MM.1S (cell line): ENCODE measurements around the gene SENP8.

Experiments used
- DNase-seq: peaks from one replicate; pipeline ENCODE4 v3.0.0-alpha.2; 2015
- H2AFZ ChIP-seq: fragments of 300-600 bp; sonication (generic); 2 replicates; pipeline ENCODE4 v1.6.0; 2016; ENCODE audit warnings: antibody characterized with exemption, low read length
- H3F3A ChIP-seq: fragments of 300-600 bp; sonication (generic); 2 replicates; pipeline ENCODE4 v1.6.1; 2016; ENCODE audit warnings: mild to moderate bottlenecking, antibody characterized with exemption, low read length, moderate library complexity, mixed read lengths; ENCODE audit not compliant: insufficient read depth
- H3K27ac ChIP-seq: fragments of 300-600 bp; sonication (generic); 2 replicates; pipeline ENCODE4 v1.5.1; 2016; ENCODE audit warnings: mild to moderate bottlenecking, low read length
- H3K27me3 ChIP-seq: fragments of 300-600 bp; sonication (generic); replicated peaks from 2 replicates; pipeline ENCODE4 v1.6.0; 2016; ENCODE audit warnings: low read length; ENCODE audit not compliant: insufficient read depth
- H3K36me3 ChIP-seq: fragments of 300-600 bp; sonication (generic); replicated peaks from 2 replicates; pipeline ENCODE4 v1.6.1; 2016; ENCODE audit warnings: mild to moderate bottlenecking, low read length, mixed read lengths; ENCODE audit not compliant: insufficient read depth
- H3K4me1 ChIP-seq: fragments of 300-600 bp; sonication (generic); 2 replicates; pipeline ENCODE4 v1.6.1; 2016; ENCODE audit warnings: low read length, mixed read lengths
- H3K4me2 ChIP-seq: fragments of 300-600 bp; sonication (generic); 2 replicates; pipeline ENCODE4 v1.6.0; 2016; ENCODE audit warnings: low read depth, low read length
- H3K4me3 ChIP-seq: fragments of 300-600 bp; sonication (generic); 2 replicates; pipeline ENCODE4 v1.5.1; 2016; ENCODE audit warnings: low read length, mixed read lengths
- H3K79me2 ChIP-seq: fragments of 300-600 bp; sonication (generic); 2 replicates; pipeline ENCODE4 v1.6.1; 2016; ENCODE audit warnings: mixed run types, low read length, mixed read lengths
- H3K9ac ChIP-seq: fragments of 300-600 bp; sonication (generic); 2 replicates; pipeline ENCODE4 v1.6.1; 2016; ENCODE audit warnings: low read length, mixed read lengths
- H3K9me2 ChIP-seq: fragments of 300-600 bp; sonication (generic); replicated peaks from 2 replicates; pipeline ENCODE4 v1.6.1; 2016; ENCODE audit warnings: mild to moderate bottlenecking, low read length, mixed read lengths; ENCODE audit not compliant: insufficient read depth
- H3K9me3 ChIP-seq: fragments of 300-600 bp; sonication (generic); replicated peaks from 2 replicates; pipeline ENCODE4 v1.6.1; 2016; ENCODE audit warnings: mild to moderate bottlenecking, low read length, mixed read lengths; ENCODE audit not compliant: insufficient read depth
- H4K20me1 ChIP-seq: fragments of 300-600 bp; sonication (generic); 2 replicates; pipeline ENCODE4 v1.6.1; 2016; ENCODE audit warnings: mild to moderate bottlenecking, low read length, moderate library complexity, mixed read lengths; ENCODE audit not compliant: insufficient read depth
- EZH2 ChIP-seq: fragments of 300-600 bp; sonication (generic); optimal IDR thresholded peaks from 2 replicates; pipeline ENCODE3; 2017; ENCODE audit warnings: low read depth, mild to moderate bottlenecking, antibody characterized with exemption, low read length, mixed read lengths
- EZH2phosphoT487 ChIP-seq: fragments of 300-600 bp; sonication (generic); IDR thresholded peaks from 2 replicates; pipeline ENCODE4 v1.6.1; 2018; ENCODE audit warnings: antibody characterized with exemption, low read length
- TF ChIP-seq, protein P1 (sequence below): fragments of 300-600 bp; sonication (generic); IDR thresholded peaks from 2 replicates; pipeline ENCODE4 v1.5.1; 2016; ENCODE audit warnings: antibody characterized with exemption, low read length, mixed read lengths

Gene SENP8

DNA sequence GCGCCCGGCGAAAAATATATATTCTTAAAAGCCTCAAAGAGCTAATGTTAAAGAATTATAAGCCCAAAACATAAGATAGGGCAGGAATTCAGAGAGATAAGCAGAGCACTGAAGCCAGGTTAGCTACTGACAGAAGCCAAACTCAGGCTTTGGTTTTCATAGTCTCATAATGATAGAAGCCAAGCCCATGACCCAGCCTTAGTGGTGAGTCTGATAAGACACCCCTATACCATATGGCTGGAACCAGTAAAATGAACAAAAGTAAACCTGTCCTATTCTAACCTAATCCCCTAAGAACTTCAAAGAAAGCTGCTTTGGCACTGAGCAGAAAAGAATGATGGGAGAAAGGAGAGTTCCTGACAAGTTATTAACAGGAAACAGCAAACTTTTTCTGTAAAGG, 26.2 kb upstream of the SENP8 start:
- H3F3A ChIP-seq: no peaks in the 10 kb centered on the region
- H3K4me2 ChIP-seq: no peak overlapping the region
- no peak overlapping the region for H3K4me3 ChIP-seq
- H3K27ac ChIP-seq: no peak overlapping the region
- no peaks in the 10 kb centered on the region for H3K9me2 ChIP-seq
- DNase-seq: no peak
- H2AFZ ChIP-seq: no peak overlapping the region
- TF ChIP-seq EZH2phosphoT487 (no peak), EZH2 (no peak)
- TF ChIP-seq, protein P1, sequence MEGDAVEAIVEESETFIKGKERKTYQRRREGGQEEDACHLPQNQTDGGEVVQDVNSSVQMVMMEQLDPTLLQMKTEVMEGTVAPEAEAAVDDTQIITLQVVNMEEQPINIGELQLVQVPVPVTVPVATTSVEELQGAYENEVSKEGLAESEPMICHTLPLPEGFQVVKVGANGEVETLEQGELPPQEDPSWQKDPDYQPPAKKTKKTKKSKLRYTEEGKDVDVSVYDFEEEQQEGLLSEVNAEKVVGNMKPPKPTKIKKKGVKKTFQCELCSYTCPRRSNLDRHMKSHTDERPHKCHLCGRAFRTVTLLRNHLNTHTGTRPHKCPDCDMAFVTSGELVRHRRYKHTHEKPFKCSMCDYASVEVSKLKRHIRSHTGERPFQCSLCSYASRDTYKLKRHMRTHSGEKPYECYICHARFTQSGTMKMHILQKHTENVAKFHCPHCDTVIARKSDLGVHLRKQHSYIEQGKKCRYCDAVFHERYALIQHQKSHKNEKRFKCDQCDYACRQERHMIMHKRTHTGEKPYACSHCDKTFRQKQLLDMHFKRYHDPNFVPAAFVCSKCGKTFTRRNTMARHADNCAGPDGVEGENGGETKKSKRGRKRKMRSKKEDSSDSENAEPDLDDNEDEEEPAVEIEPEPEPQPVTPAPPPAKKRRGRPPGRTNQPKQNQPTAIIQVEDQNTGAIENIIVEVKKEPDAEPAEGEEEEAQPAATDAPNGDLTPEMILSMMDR: no peak
- H4K20me1 ChIP-seq: no peaks in the 10 kb centered on the region
- no peaks in the 10 kb centered on the region for H3K4me1 ChIP-seq
- no peak overlapping the region for H3K9ac ChIP-seq
- no peaks in the 10 kb centered on the region for H3K9me3 ChIP-seq
- H3K27me3 ChIP-seq: no peaks in the 10 kb centered on the region
- no peaks in the 10 kb centered on the region for H3K36me3 ChIP-seq
- no peaks in the 10 kb centered on the region for H3K79me2 ChIP-seq

DNA sequence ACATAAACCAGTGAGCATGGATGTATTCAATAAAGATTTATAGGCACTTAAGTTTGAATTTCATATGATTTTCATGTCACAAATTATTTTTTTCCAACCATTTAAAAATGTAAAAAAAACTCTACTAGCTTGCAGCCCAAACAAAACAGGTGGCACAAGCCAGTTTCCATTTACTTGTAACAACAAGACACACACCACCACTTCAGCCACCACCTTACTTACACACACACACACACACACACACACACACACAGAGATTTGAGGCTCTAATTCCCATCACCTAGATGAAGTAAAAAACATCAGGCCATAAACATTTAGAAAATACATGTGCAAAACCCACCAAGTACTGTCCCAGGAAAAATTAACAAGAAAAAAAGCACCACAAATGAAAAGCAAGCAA, 25.5 kb upstream of the SENP8 start:
- Histone ChIP-seq H3K9ac (no peak overlapping the region), H3K9me2 (no peaks in the 10 kb centered on the region), H3K27me3 (no peaks in the 10 kb centered on the region), H3K4me3 (no peak overlapping the region), H4K20me1 (no peaks in the 10 kb centered on the region; the same call in 1 of the 2 replicates), H3F3A (no peaks in the 10 kb centered on the region), H3K9me3 (no peaks in the 10 kb centered on the region), H3K27ac (no peak overlapping the region), H3K36me3 (no peaks in the 10 kb centered on the region), H2AFZ (no peak overlapping the region), H3K4me1 (no peaks in the 10 kb centered on the region), H3K4me2 (no peak overlapping the region), H3K79me2 (no peaks in the 10 kb centered on the region)
- no peak for DNase-seq
- TF ChIP-seq, protein P1: no peak
- no peak for TF ChIP-seq EZH2
- no peak for TF ChIP-seq EZH2phosphoT487

DNA sequence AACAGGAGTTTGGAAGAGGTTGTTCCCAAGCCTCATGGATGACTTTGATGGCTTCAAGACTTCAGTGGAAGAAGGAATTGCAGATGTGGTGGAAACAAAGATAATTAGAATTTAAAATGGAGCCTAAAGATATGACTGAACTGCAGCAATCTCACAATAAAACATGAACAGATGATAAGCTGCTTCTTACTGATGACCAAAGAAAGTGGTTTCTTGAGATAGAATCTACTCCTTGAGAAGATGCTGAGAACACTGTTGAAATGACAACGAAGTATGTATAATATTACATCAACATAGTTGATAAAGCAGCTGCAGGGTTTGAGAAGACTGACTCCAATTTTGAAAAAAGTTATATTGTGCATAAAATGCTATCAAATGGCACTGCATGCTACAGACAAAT, 21.4 kb upstream of the SENP8 start:
- no peaks in the 10 kb centered on the region for H3K27me3 ChIP-seq
- no peak for DNase-seq
- H3K9ac ChIP-seq: no peak overlapping the region
- no peak overlapping the region for H3K27ac ChIP-seq
- no peaks in the 10 kb centered on the region for H3K36me3 ChIP-seq
- H3K4me3 ChIP-seq: no peak overlapping the region
- H3K4me1 ChIP-seq: no peaks in the 10 kb centered on the region
- H3K4me2 ChIP-seq: no peak overlapping the region
- no peak overlapping the region for H2AFZ ChIP-seq
- H3K79me2 ChIP-seq: no peaks in the 10 kb centered on the region
- TF ChIP-seq EZH2phosphoT487 (no peak), EZH2 (no peak)
- TF ChIP-seq, protein P1: no peak
- H3K9me3 ChIP-seq: no peaks in the 10 kb centered on the region
- H4K20me1 ChIP-seq: no peaks in the 10 kb centered on the region; the same call in 1 of the 2 replicates
- no peaks in the 10 kb centered on the region for H3F3A ChIP-seq
- no peaks in the 10 kb centered on the region for H3K9me2 ChIP-seq
